AG09309 (cell line): ENCODE results near the gene NDUFS6.

Experiments
- DNase-seq: peaks from one replicate; pipeline ENCODE4 v3.0.0-alpha.2; 2010; ENCODE audit warnings: low read depth
- H3K4me3 ChIP-seq: 2 replicates; pipeline ENCODE4 v1.5.1; 2011; ENCODE audit warnings: mild to moderate bottlenecking, low read depth, low read length, moderate library complexity; ENCODE audit not compliant: control insufficient read depth
- CTCF ChIP-seq: IDR thresholded peaks from 2 replicates; pipeline ENCODE4 v1.5.1; 2011; ENCODE audit warnings: mild to moderate bottlenecking, low read depth, low read length, inconsistent platforms; ENCODE audit not compliant: insufficient read depth, control insufficient read depth; ENCODE audit errors: missing control alignments

Gene NDUFS6

GRCh38 chr5:1860949-1861348, 59.7 kb downstream of the NDUFS6 start:
- no peak for DNase-seq
- H3K4me3 ChIP-seq, result no peak overlapping the region
- TF ChIP-seq CTCF, result no peak

GRCh38 chr5:1864896-1865440, 63.8 kb downstream of the NDUFS6 start:
- DNase-seq, result no peak
- no peak for TF ChIP-seq CTCF
- H3K4me3 ChIP-seq, result no peak overlapping the region

- no peak for TF ChIP-seq CTCF
- H3K4me3 ChIP-seq, result no peak overlapping the region
- no peak for DNase-seq
Observed at GRCh38 chr5:1865486-1865885, 64.3 kb downstream of the NDUFS6 start.
